K562 (cell line): Measurements from ENCODE around the gene ZNF549. TPM values are rescaled to one million over a fixed set of nuclear protein-coding genes. Genes with fewer than 3 reads are reported as not detected.

Experiments
- BRD9 ChIP-seq: fragments of 450-650 bp; IDR thresholded peaks from 2 replicates; pipeline ENCODE4 v1.6.1; 2018; ENCODE audit warnings: low read depth; ENCODE audit not compliant: partially characterized antibody
- CCAR2 ChIP-seq: fragments of 200-400 bp; formaldehyde crosslinking; IDR thresholded peaks from 2 replicates; pipeline ENCODE4 v1.6.1; 2017; ENCODE audit warnings: mild to moderate bottlenecking, low read depth, low read length
- ETS1 ChIP-seq: conservative IDR thresholded peaks from 2 replicates; pipeline ENCODE4 v1.6.1; 2011; ENCODE audit warnings: low read depth, mild to moderate bottlenecking, low read length; ENCODE audit not compliant: control insufficient read depth
- EZH2 ChIP-seq: IDR thresholded peaks from 2 replicates; pipeline ENCODE4 v1.6.1; 2012; ENCODE audit warnings: low read depth, mild to moderate bottlenecking, inconsistent platforms, low read length, borderline replicate concordance
- FUS ChIP-seq: fragments of 200-400 bp; formaldehyde crosslinking; optimal IDR thresholded peaks from 2 replicates; pipeline ENCODE3; 2017; ENCODE audit warnings: low read depth, low read length
- GATAD2B ChIP-seq: fragments of 450-650 bp; IDR thresholded peaks from 2 replicates; pipeline ENCODE4 v1.6.1; 2017; ENCODE audit warnings: mild to moderate bottlenecking, borderline replicate concordance
- LEF1 ChIP-seq: fragments of 450-650 bp; IDR thresholded peaks from 2 replicates; pipeline ENCODE4 v1.6.1; 2016; ENCODE audit warnings: mild to moderate bottlenecking
- MTA3 ChIP-seq: fragments of 450-650 bp; formaldehyde crosslinking; IDR thresholded peaks from 2 replicates; pipeline ENCODE4 v1.6.1; 2017; ENCODE audit warnings: mild to moderate bottlenecking, borderline replicate concordance
- NBN ChIP-seq: fragments of 450-650 bp; IDR thresholded peaks from 2 replicates; pipeline ENCODE4 v1.6.1; 2016; ENCODE audit warnings: low read depth, mild to moderate bottlenecking
- PATZ1 ChIP-seq: fragments of 250-450 bp; sonication (Bioruptor Pico); IDR thresholded peaks from 2 replicates; pipeline ENCODE4 v1.5.0; 2020; ENCODE audit warnings: mild to moderate bottlenecking, borderline replicate concordance
- PCBP2 ChIP-seq: fragments of 200-400 bp; formaldehyde crosslinking; IDR thresholded peaks from 2 replicates; pipeline ENCODE4 v1.6.1; 2018; ENCODE audit warnings: low read length, low read depth, mild to moderate bottlenecking, moderate library complexity; ENCODE audit not compliant: poor library complexity, severe bottlenecking
- POLR3A ChIP-seq: IDR thresholded peaks from 2 replicates; pipeline ENCODE4 v1.6.1; 2011; ENCODE audit warnings: borderline replicate concordance, mild to moderate bottlenecking, moderate library complexity; ENCODE audit not compliant: insufficient read length, insufficient read depth; ENCODE audit errors: extremely low read depth
- RFX5 ChIP-seq: IDR thresholded peaks from 2 replicates; pipeline ENCODE4 v1.6.1; 2011; ENCODE audit warnings: low read depth, mild to moderate bottlenecking, improper control_type of control experiment, low read length
- SAP30 ChIP-seq: fragments of 200-600 bp; sonication (generic); IDR thresholded peaks from 2 replicates; pipeline ENCODE4 v1.6.1; 2012; ENCODE audit warnings: borderline replicate concordance, low read depth, mild to moderate bottlenecking, moderate library complexity, low read length, control low read depth, inconsistent platforms; ENCODE audit not compliant: insufficient read depth, poor library complexity, severe bottlenecking
- SP2 ChIP-seq: IDR thresholded peaks from 2 replicates; pipeline ENCODE4 v1.6.1; 2011; ENCODE audit warnings: mild to moderate bottlenecking, low read depth, low read length, moderate library complexity; ENCODE audit not compliant: poor library complexity, severe bottlenecking; ENCODE audit errors: extremely low read depth
- TEAD4 ChIP-seq, 2 experiments: sonication (generic) in 1 of 2; formaldehyde crosslinking in 1 of 2; IDR thresholded peaks; 2 replicates each; pipeline versions ENCODE4 v1.6.1 to v1.8.0; 2012 to 2022; ENCODE audit warnings: borderline replicate concordance in 1 of 2, inconsistent platforms in 1 of 2, low read length in 1 of 2, mild to moderate bottlenecking in 1 of 2, missing genetic modification reagents in 1 of 2
- THRAP3 ChIP-seq: fragments of 450-650 bp; IDR thresholded peaks from 2 replicates; pipeline ENCODE4 v1.6.1; 2016; ENCODE audit warnings: mild to moderate bottlenecking, inconsistent platforms, borderline replicate concordance
- ZNF134 ChIP-seq: fragments of 250-450 bp; sonication (Bioruptor Pico); conservative IDR thresholded peaks from 2 replicates; pipeline ENCODE4 v1.4.0; 2020
- ZNF239 ChIP-seq: fragments of 250-450 bp; sonication (Bioruptor Pico); IDR thresholded peaks from 2 replicates; pipeline ENCODE4 v1.4.0; 2020; ENCODE audit warnings: mild to moderate bottlenecking
- ZNF280B ChIP-seq: fragments of 250-450 bp; sonication (Bioruptor Pico); IDR thresholded peaks from 2 replicates; pipeline ENCODE4 v1.5.1; 2021; ENCODE audit warnings: mild to moderate bottlenecking
- ZNF395 ChIP-seq: fragments of 200-800 bp; sonication (Bioruptor generic); IDR thresholded peaks from 2 replicates; pipeline ENCODE4 v1.6.1; 2017; ENCODE audit warnings: missing genetic modification characterization, missing compliant biosample characterization
- ZNF780A ChIP-seq: fragments of 250-450 bp; sonication (Bioruptor Pico); IDR thresholded peaks from 2 replicates; pipeline ENCODE4 v1.5.0; 2021; ENCODE audit warnings: mild to moderate bottlenecking
- polyA plus RNA-seq, 8 experiments: library from polyadenylated mRNA; depleted of rRNA in 4 of 8; stranded (reverse) in 5 of 8; unstranded in 3 of 8; fragments of >200 nt; fragmentation: Nextera tagmentation in 2 of 8; fragmentation: Illumina TruSeq in 1 of 8; extraction: Ambion mirVana in 2 of 8; extraction: Trizol in 1 of 8; gene quantifications; 2 replicates each; pipeline versions ENCODE4 v1.2.1 to v1.2.3, GENCODE V29; 2011 to 2014; ENCODE audit warnings: inconsistent platforms in 1 of 8, missing spikeins in 1 of 8
- total RNA-seq, 7 experiments: library from RNA; depleted of rRNA in 6 of 7; stranded (reverse); fragments of >200 nt in 6 of 7; fragmentation: Illumina TruSeq in 2 of 7; extraction: Trizol in 2 of 7; gene quantifications; 2 replicates each; pipeline versions ENCODE4 v1.2.1 to v1.2.3, GENCODE V29; 2011 to 2021; ENCODE audit warnings: low replicate concordance in 1 of 7

Gene ZNF549
- total and polyA plus RNA-seq, 9 of the 15 experiments (the other 6 are each of a cell fraction or from before 2014, with no cell fraction given): 0.03 to 0.68 (median 0.25) TPM

- TF ChIP-seq SP2 (no peak), GATAD2B (no peak), FUS (no peak), SAP30 (peak; percentile 92), ZNF780A (CRISPR knock-in tag) (no peak), PATZ1 (CRISPR knock-in tag) (no peak), BRD9 (no peak), THRAP3 (no peak), TEAD4 (IDR thresholded peaks at IDR 0.05; ENCODE audit: low read length) (no peak), TEAD4 (CRISPR knock-in tag; IDR thresholded peaks at IDR 0.05; ENCODE audit: borderline replicate concordance) (no peak), RFX5 (no peak), NBN (no peak), ZNF239 (CRISPR knock-in tag) (no peak), PCBP2 (no peak), EZH2 (no peak), ZNF395 (CRISPR knock-in tag) (no peak), MTA3 (peak; percentile 30; the same call in 1 of the 2 replicates), ZNF280B (CRISPR knock-in tag) (no peak), LEF1 (no peak), POLR3A (no peak), ETS1 (peak; percentile 89), ZNF134 (no peak), CCAR2 (no peak)
Measured at GRCh38 chr19:57599761-57600383, 72.7 kb downstream of the ZNF549 start, which contains the start of gene ZNF530 (continued).
